Left lung (tissue), 10 donors: Measurements from ENCODE around the gene EIF2S1. TPM values are rescaled to one million over a fixed set of nuclear protein-coding genes. Genes with fewer than 3 reads are reported as not detected.
"Not testable (repeated sequence)": the region's sequence is repeated elsewhere in the genome, so short reads cannot be mapped to it uniquely, and the experiment has no call there.

ENCODE experiments used
- ATAC-seq: fragments of 200-7000 bp; cut with Tn5 transposase; one replicate; pipeline ENCODE4 v1.9.1; 2020; ENCODE audit warnings: moderate library complexity
- DNase-seq, 4 donors: peaks; one replicate each; pipeline ENCODE4 v3.0.0-alpha.2; 2013 to 2020
- H3K27ac ChIP-seq, 2 donors: fragments of 200-600 bp; sonication (generic) in 1 of 2; one replicate each; pipeline versions ENCODE4 v1.5.0 to v1.8.0; 2020 to 2021
- H3K27me3 ChIP-seq, 2 donors: fragments of 200-600 bp; sonication (generic) in 1 of 2; one replicate each; pipeline versions ENCODE4 v1.5.0 to v1.8.0; 2020 to 2021
- H3K36me3 ChIP-seq, 2 donors: fragments of 200-600 bp; sonication (generic) in 1 of 2; one replicate each; pipeline versions ENCODE4 v1.5.0 to v1.8.0; 2020 to 2021
- H3K4me1 ChIP-seq, 2 donors: fragments of 200-600 bp; one replicate each; pipeline ENCODE4 v1.8.0; 2021
- H3K4me3 ChIP-seq, 2 donors: fragments of 200-600 bp; sonication (generic) in 1 of 2; one replicate each; pipeline versions ENCODE4 v1.5.0 to v1.8.0; 2020 to 2021; ENCODE audit warnings: mild to moderate bottlenecking in 1 of 2
- H3K9me3 ChIP-seq, 2 donors: fragments of 200-600 bp; sonication (generic) in 1 of 2; one replicate each; pipeline versions ENCODE4 v1.5.0 to v1.8.0; 2020 to 2021
- CTCF ChIP-seq, 2 donors: fragments of 200-600 bp; sonication (generic) in 1 of 2; IDR thresholded peaks; one replicate each; pipeline versions ENCODE4 v1.5.0 to v1.8.0; 2021; ENCODE audit warnings: antibody characterized with exemption in 2 of 2
- intact Hi-C, 2 donors: fragments of 100-400 bp; cut with DNase I; formaldehyde crosslinking; loops; one replicate each; pipeline versions ENCODE4 v1.11.2 to v1.14.2; 2022
- polyA plus RNA-seq, 6 donors: library from polyadenylated mRNA; unstranded; fragments of 120-200 nt; gene quantifications; one replicate each; pipeline ENCODE4 v1.2.1, GENCODE V29; 2013; ENCODE audit not compliant: insufficient read length in 6 of 6
- total RNA-seq, 2 donors: library from RNA; stranded (reverse); fragmentation: NEBNext Ultra II Directional; extraction: Animal tissue kit (Norgen Biotek cat#: 25700); gene quantifications; one replicate each; pipeline ENCODE4 v1.2.1, GENCODE V29; 2021
- donor health status: DM: no; HTN: yes; CAD: no.
- donor health status: DM: no; HTN: no; CAD: no.

The EIF2S1 gene
- total and polyA plus RNA-seq, 8 donors: 64.0 to 99.4 (median 84.9) TPM

- Histone ChIP-seq H3K4me3 (no peak overlapping the region), H3K27ac (no peak overlapping the region), H3K4me1 (no peaks in the 10 kb centered on the region), H3K9me3 (no peaks in the 10 kb centered on the region), H3K27me3 (no peaks in the 10 kb centered on the region), H3K36me3 (no peaks in the 10 kb centered on the region)
- ATAC-seq: no peak
- intact Hi-C loops: no loop called here
- no peak for TF ChIP-seq CTCF (IDR thresholded peaks at IDR 0.05)
- no peak for DNase-seq
These were observed 36.3 kb downstream of the EIF2S1 start for GRCh38 chr14:67396381-67396970.

- TF ChIP-seq CTCF (IDR thresholded peaks at IDR 0.05): no peak
- H3K4me3 ChIP-seq: no peak overlapping the region
- DNase-seq (no peak), ATAC-seq (no peak)
- H3K36me3 ChIP-seq: no peaks in the 10 kb centered on the region
- intact Hi-C loops: no loop called here
- no peaks in the 10 kb centered on the region for H3K27me3 ChIP-seq
- H3K27ac ChIP-seq: no peak overlapping the region
- no peaks in the 10 kb centered on the region for H3K9me3 ChIP-seq
- no peaks in the 10 kb centered on the region for H3K4me1 ChIP-seq
These were observed 37.4 kb downstream of the EIF2S1 start for GRCh38 chr14:67397536-67397935.

GRCh38 chr14:67400434-67400833, 40.3 kb downstream of the EIF2S1 start:
- intact Hi-C loops: no loop called here
- Histone ChIP-seq H3K36me3 (no peaks in the 10 kb centered on the region), H3K4me3 (no peak overlapping the region), H3K4me1 (no peaks in the 10 kb centered on the region), H3K9me3 (no peaks in the 10 kb centered on the region), H3K27ac (no peak overlapping the region), H3K27me3 (no peaks in the 10 kb centered on the region)
- no peak for ATAC-seq
- no peak for DNase-seq
- TF ChIP-seq CTCF (IDR thresholded peaks at IDR 0.05): no peak

- Histone ChIP-seq H3K4me1 (no peaks in the 10 kb centered on the region), H3K9me3 (no peaks in the 10 kb centered on the region), H3K27ac (no peak overlapping the region), H3K4me3 (no peak overlapping the region), H3K36me3 (no peaks in the 10 kb centered on the region), H3K27me3 (no peaks in the 10 kb centered on the region)
- no peak for TF ChIP-seq CTCF (IDR thresholded peaks at IDR 0.05)
- intact Hi-C loops: no loop called here
- DNase-seq (no peak), ATAC-seq (no peak)
These were observed 45.6 kb downstream of the EIF2S1 start for GRCh38 chr14:67405771-67406170.

GRCh38 chr14:67408122-67408801, 48.1 kb downstream of the EIF2S1 start:
- H3K27ac ChIP-seq, ATAC-seq, DNase-seq, H3K4me1 ChIP-seq, H3K36me3 ChIP-seq, intact Hi-C loops, H3K9me3 ChIP-seq, H3K4me3 ChIP-seq: not testable (repeated sequence)
- peaks cover 10 to 23% of the 10 kb centered on the region in 2 donors for H3K27me3 ChIP-seq
